ENCODE results near the gene IRAK3. TPM values are rescaled to one million over a fixed set of nuclear protein-coding genes. Genes with fewer than 3 reads are reported as not detected.
"Not testable (repeated sequence)": the region's sequence is repeated elsewhere in the genome, so short reads cannot be mapped to it uniquely, and the experiment has no call there.

Gene IRAK3
- total RNA-seq, 1 donor: 3.6 TPM

GRCh38 chr12:66210840-66211239 is 21.8 kb downstream of the IRAK3 start:
- no peaks in the 10 kb centered on the region for H3K36me3 ChIP-seq (ENCODE audit: insufficient read depth, low read length)
- peak overlapping the region; percentile 25 for H3K4me2 ChIP-seq (ENCODE audit: insufficient read depth, low read length)
- H2AFZ ChIP-seq (ENCODE audit: low read length): peak overlapping the region; percentile 15
- no peaks in the 10 kb centered on the region for H3K79me2 ChIP-seq (ENCODE audit: insufficient read depth, low read length)
- no peak for DNase-seq (ENCODE audit: insufficient read length, low spot score, missing footprints)
- H3K9me3 ChIP-seq (ENCODE audit: low read depth, low read length): no peaks in the 10 kb centered on the region
- no peak overlapping the region for H3K27ac ChIP-seq (ENCODE audit: low read depth, low read length)
- no peak overlapping the region for H3K4me3 ChIP-seq (ENCODE audit: insufficient read depth, low read length)
- H4K20me1 ChIP-seq (ENCODE audit: insufficient read depth, low read length): no peaks in the 10 kb centered on the region
- no peaks in the 10 kb centered on the region for H3K27me3 ChIP-seq (ENCODE audit: insufficient read depth, low read length)
- TF ChIP-seq CTCF (IDR thresholded peaks at IDR 0.05; ENCODE audit: extremely low read depth, low read depth, low read length): no peak
- H3K4me1 ChIP-seq (ENCODE audit: insufficient read depth, low read length): peaks cover 10% of the 10 kb centered on the region

- not testable (repeated sequence) for H3K27ac ChIP-seq (ENCODE audit: low read depth, low read length); H3K4me2 ChIP-seq (ENCODE audit: insufficient read depth, low read length); H3K79me2 ChIP-seq (ENCODE audit: insufficient read depth, low read length); H3K4me3 ChIP-seq (ENCODE audit: insufficient read depth, low read length); H3K9me3 ChIP-seq (ENCODE audit: low read depth, low read length); H2AFZ ChIP-seq (ENCODE audit: low read length); DNase-seq (ENCODE audit: insufficient read length, low spot score, missing footprints); H4K20me1 ChIP-seq (ENCODE audit: insufficient read depth, low read length); H3K27me3 ChIP-seq (ENCODE audit: insufficient read depth, low read length); H3K36me3 ChIP-seq (ENCODE audit: insufficient read depth, low read length)
- peaks cover 10% of the 10 kb centered on the region for H3K4me1 ChIP-seq (ENCODE audit: insufficient read depth, low read length)
These were observed 22.6 kb downstream of the IRAK3 start for GRCh38 chr12:66211573-66211972.

DNA sequence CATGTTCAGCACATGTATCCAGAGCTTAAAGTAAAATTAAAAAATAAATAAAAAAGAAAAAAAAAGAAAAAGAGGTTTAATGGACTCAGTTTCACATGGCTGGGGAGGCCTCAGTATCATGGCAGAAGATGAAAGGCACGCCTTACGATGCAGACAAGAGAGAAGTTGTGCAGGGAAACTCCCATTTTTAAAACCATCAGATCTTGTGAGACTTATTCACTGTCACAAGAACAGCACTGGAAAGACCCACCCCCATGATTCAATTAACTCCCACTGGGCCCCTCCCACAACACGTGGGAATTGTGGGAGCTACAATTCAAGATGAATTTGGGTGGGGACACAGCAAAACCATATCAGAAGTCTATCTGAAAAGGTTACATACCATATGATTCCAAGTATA is 24.0 kb downstream of the IRAK3 start:
- not testable (repeated sequence) for H3K36me3 ChIP-seq (ENCODE audit: insufficient read depth, low read length); DNase-seq (ENCODE audit: insufficient read length, low spot score, missing footprints)

GRCh38 chr12:66217342-66217917 is 28.4 kb downstream of the IRAK3 start:
- DNase-seq (ENCODE audit: insufficient read length, low spot score, missing footprints): no peak
- Histone ChIP-seq H3K36me3 (ENCODE audit: insufficient read depth, low read length) (no peaks in the 10 kb centered on the region), H3K4me1 (ENCODE audit: insufficient read depth, low read length) (no peaks in the 10 kb centered on the region), H3K27me3 (ENCODE audit: insufficient read depth, low read length) (no peaks in the 10 kb centered on the region), H2AFZ (ENCODE audit: low read length) (no peak overlapping the region), H3K9me3 (ENCODE audit: low read depth, low read length) (no peaks in the 10 kb centered on the region), H4K20me1 (ENCODE audit: insufficient read depth, low read length) (no peaks in the 10 kb centered on the region), H3K4me3 (ENCODE audit: insufficient read depth, low read length) (no peak overlapping the region), H3K79me2 (ENCODE audit: insufficient read depth, low read length) (no peaks in the 10 kb centered on the region), H3K27ac (ENCODE audit: low read depth, low read length) (no peak overlapping the region), H3K4me2 (ENCODE audit: insufficient read depth, low read length) (no peak overlapping the region)
- TF ChIP-seq CTCF (IDR thresholded peaks at IDR 0.05; ENCODE audit: extremely low read depth, low read depth, low read length): no peak

More for the DNA sequence above, 24.0 kb downstream of the IRAK3 start:
- not testable (repeated sequence) for H3K4me3 ChIP-seq (ENCODE audit: insufficient read depth, low read length); H4K20me1 ChIP-seq (ENCODE audit: insufficient read depth, low read length); H3K4me2 ChIP-seq (ENCODE audit: insufficient read depth, low read length); H2AFZ ChIP-seq (ENCODE audit: low read length); H3K27me3 ChIP-seq (ENCODE audit: insufficient read depth, low read length); H3K27ac ChIP-seq (ENCODE audit: low read depth, low read length); H3K9me3 ChIP-seq (ENCODE audit: low read depth, low read length); H3K79me2 ChIP-seq (ENCODE audit: insufficient read depth, low read length)
- H3K4me1 ChIP-seq (ENCODE audit: insufficient read depth, low read length): peaks cover 10% of the 10 kb centered on the region

GRCh38 chr12:66228462-66228861 is 39.4 kb downstream of the IRAK3 start:
- Histone ChIP-seq H3K9me3 (ENCODE audit: low read depth, low read length) (no peaks in the 10 kb centered on the region), H3K79me2 (ENCODE audit: insufficient read depth, low read length) (no peaks in the 10 kb centered on the region), H3K36me3 (ENCODE audit: insufficient read depth, low read length) (no peaks in the 10 kb centered on the region), H2AFZ (ENCODE audit: low read length) (no peak overlapping the region), H4K20me1 (ENCODE audit: insufficient read depth, low read length) (no peaks in the 10 kb centered on the region), H3K4me1 (ENCODE audit: insufficient read depth, low read length) (no peaks in the 10 kb centered on the region), H3K27me3 (ENCODE audit: insufficient read depth, low read length) (no peaks in the 10 kb centered on the region), H3K27ac (ENCODE audit: low read depth, low read length) (no peak overlapping the region), H3K4me3 (ENCODE audit: insufficient read depth, low read length) (no peak overlapping the region), H3K4me2 (ENCODE audit: insufficient read depth, low read length) (no peak overlapping the region)
- DNase-seq (ENCODE audit: insufficient read length, low spot score, missing footprints): no peak
- TF ChIP-seq CTCF (IDR thresholded peaks at IDR 0.05; ENCODE audit: extremely low read depth, low read depth, low read length): no peak

All from osteoblast (primary cell).